NCI-H510A (cell line): ENCODE data around the gene IRF7.

Source experiments
- DNase-seq: peaks from one replicate; lab custom pipeline; 2025; lab: John Stamatoyannopoulos, UW

Gene IRF7

GRCh38 chr11:640021-640706 is 24.4 kb upstream of the IRF7 start:
- no peak for DNase-seq

- no peak for DNase-seq
These were observed 23.7 kb upstream of the IRF7 start for GRCh38 chr11:639332-639955.

- DNase-seq, result no peak
These were observed 23.0 kb upstream of the IRF7 start for GRCh38 chr11:638631-639331.

GRCh38 chr11:637593-638521 is 22.1 kb upstream of the IRF7 start:
- no peak for DNase-seq

- no peak for DNase-seq
These were observed 21.5 kb upstream of the IRF7 start for GRCh38 chr11:637333-637592.

GRCh38 chr11:636511-637332 is 21.0 kb upstream of the IRF7 start, which contains the start of gene DRD4:
Gene DRD4, plus strand, starts transcription at chr11:637269. Its CDS starts 36 bp downstream, at chr11:637305.
- no peak for DNase-seq

- DNase-seq, result no peak
These were observed 20.3 kb upstream of the IRF7 start for GRCh38 chr11:635945-636510.

- DNase-seq, result no peak
These were observed 15.1 kb upstream of the IRF7 start for GRCh38 chr11:630871-631270.

- no peak for DNase-seq
These were observed 13.5 kb upstream of the IRF7 start for GRCh38 chr11:629237-629583.

- no peak for DNase-seq
These were observed 12.3 kb upstream of the IRF7 start for GRCh38 chr11:628056-628455.

GRCh38 chr11:627308-627576 is 11.5 kb upstream of the IRF7 start:
- no peak for DNase-seq

- no peak for DNase-seq
These were observed 10.9 kb upstream of the IRF7 start, which contains the start of gene SCT for GRCh38 chr11:626475-627307. Gene SCT, minus strand, starts transcription at chr11:627181. Its CDS starts 38 bp downstream, at chr11:627143.

GRCh38 chr11:625636-626268 is 10.0 kb upstream of the IRF7 start:
- DNase-seq, result no peak

GRCh38 chr11:624705-625635 is 9.2 kb upstream of the IRF7 start, which contains the start of gene CDHR5:
Gene CDHR5, minus strand, starts transcription at chr11:624955. Its CDS starts 53 bp downstream, at chr11:624902.
- DNase-seq, result no peak

GRCh38 chr11:623999-624704 is 8.4 kb upstream of the IRF7 start:
- DNase-seq, result no peak

- DNase-seq, result no peak
These were observed 7.7 kb upstream of the IRF7 start for GRCh38 chr11:623349-623869.

- no peak for DNase-seq
These were observed 6.1 kb upstream of the IRF7 start for GRCh38 chr11:621838-622237.
